Activated naive CD8-positive, alpha-beta T cell (primary cell): ENCODE results near the gene NAGK.
"Not testable (repeated sequence)": the region's sequence is repeated elsewhere in the genome, so short reads cannot be mapped to it uniquely, and the experiment has no call there.

Experiments
- H3K27ac Mint-ChIP-seq: one replicate; pipeline ENCODE4 v1.8.0; 2021; ENCODE audit warnings: mixed read lengths
- H3K27me3 Mint-ChIP-seq: one replicate; pipeline ENCODE4 v1.8.0; 2021; ENCODE audit warnings: mixed read lengths
- H3K36me3 Mint-ChIP-seq: one replicate; pipeline ENCODE4 v1.8.0; 2021; ENCODE audit warnings: mixed read lengths
- H3K4me1 Mint-ChIP-seq: one replicate; pipeline ENCODE4 v1.8.0; 2021; ENCODE audit warnings: low read depth, mixed read lengths
- H3K4me3 Mint-ChIP-seq: one replicate; pipeline ENCODE4 v1.8.0; 2021; ENCODE audit warnings: mild to moderate bottlenecking, mixed read lengths
- H3K9me3 Mint-ChIP-seq: one replicate; pipeline ENCODE4 v1.8.0; 2021; ENCODE audit warnings: low read depth, mixed read lengths

NAGK gene

GRCh38 chr2:71083297-71083696, 14.8 kb downstream of the NAGK start:
- not testable (repeated sequence) for H3K36me3 Mint-ChIP-seq, H3K9me3 Mint-ChIP-seq, H3K27me3 Mint-ChIP-seq, H3K4me3 Mint-ChIP-seq, H3K27ac Mint-ChIP-seq
- H3K4me1 Mint-ChIP-seq = peaks cover 20% of the 10 kb centered on the region

GRCh38 chr2:71083752-71084312, 15.4 kb downstream of the NAGK start:
- H3K27ac Mint-ChIP-seq, H3K36me3 Mint-ChIP-seq, H3K27me3 Mint-ChIP-seq, H3K9me3 Mint-ChIP-seq: not testable (repeated sequence)
- peaks cover 20% of the 10 kb centered on the region for H3K4me1 Mint-ChIP-seq
- H3K4me3 Mint-ChIP-seq = peak overlapping the region; percentile 59

GRCh38 chr2:71085325-71086003, 17.0 kb downstream of the NAGK start:
- H3K4me1 Mint-ChIP-seq = peaks cover 20% of the 10 kb centered on the region
- not testable (repeated sequence) for H3K27me3 Mint-ChIP-seq, H3K9me3 Mint-ChIP-seq, H3K36me3 Mint-ChIP-seq, H3K4me3 Mint-ChIP-seq, H3K27ac Mint-ChIP-seq

- H3K27me3 Mint-ChIP-seq, H3K27ac Mint-ChIP-seq, H3K9me3 Mint-ChIP-seq, H3K4me3 Mint-ChIP-seq, H3K4me1 Mint-ChIP-seq, H3K36me3 Mint-ChIP-seq: not testable (repeated sequence)
Observed at GRCh38 chr2:71089475-71089874, 21.0 kb downstream of the NAGK start.

- H3K27me3 Mint-ChIP-seq, H3K27ac Mint-ChIP-seq, H3K4me3 Mint-ChIP-seq, H3K9me3 Mint-ChIP-seq, H3K36me3 Mint-ChIP-seq, H3K4me1 Mint-ChIP-seq: not testable (repeated sequence)
Observed at GRCh38 chr2:71091808-71092207, 23.4 kb downstream of the NAGK start.

- not testable (repeated sequence) for H3K27me3 Mint-ChIP-seq, H3K9me3 Mint-ChIP-seq, H3K27ac Mint-ChIP-seq, H3K4me3 Mint-ChIP-seq, H3K4me1 Mint-ChIP-seq, H3K36me3 Mint-ChIP-seq
Observed at GRCh38 chr2:71092491-71093260, 24.2 kb downstream of the NAGK start.

GRCh38 chr2:71100195-71100964, 31.9 kb downstream of the NAGK start:
- H3K27ac Mint-ChIP-seq = no peak overlapping the region
- no peaks in the 10 kb centered on the region for H3K36me3 Mint-ChIP-seq
- no peak overlapping the region for H3K4me3 Mint-ChIP-seq
- no peaks in the 10 kb centered on the region for H3K9me3 Mint-ChIP-seq
- peaks cover 2% of the 10 kb centered on the region for H3K4me1 Mint-ChIP-seq
- no peaks in the 10 kb centered on the region for H3K27me3 Mint-ChIP-seq

GRCh38 chr2:71101656-71102055, 33.2 kb downstream of the NAGK start:
- Mint-ChIP-seq H3K27ac (no peak overlapping the region), H3K36me3 (no peaks in the 10 kb centered on the region), H3K4me3 (no peak overlapping the region), H3K4me1 (peaks cover 2% of the 10 kb centered on the region), H3K27me3 (no peaks in the 10 kb centered on the region), H3K9me3 (no peaks in the 10 kb centered on the region)

- Mint-ChIP-seq H3K27me3 (no peaks in the 10 kb centered on the region), H3K9me3 (no peaks in the 10 kb centered on the region), H3K4me1 (peaks cover 2% of the 10 kb centered on the region), H3K4me3 (no peak overlapping the region), H3K27ac (no peak overlapping the region), H3K36me3 (peaks cover 1% of the 10 kb centered on the region)
Observed at GRCh38 chr2:71102981-71103681, 34.7 kb downstream of the NAGK start.

- no peak overlapping the region for H3K27ac Mint-ChIP-seq
- H3K36me3 Mint-ChIP-seq = peaks cover 3% of the 10 kb centered on the region
- H3K27me3 Mint-ChIP-seq = no peaks in the 10 kb centered on the region
- peaks cover 2% of the 10 kb centered on the region for H3K4me1 Mint-ChIP-seq
- no peak overlapping the region for H3K4me3 Mint-ChIP-seq
- no peaks in the 10 kb centered on the region for H3K9me3 Mint-ChIP-seq
Observed at GRCh38 chr2:71103809-71104208, 35.4 kb downstream of the NAGK start.

GRCh38 chr2:71106463-71106862, 38.0 kb downstream of the NAGK start:
- not testable (repeated sequence) for H3K4me3 Mint-ChIP-seq, H3K27me3 Mint-ChIP-seq, H3K36me3 Mint-ChIP-seq, H3K27ac Mint-ChIP-seq, H3K9me3 Mint-ChIP-seq, H3K4me1 Mint-ChIP-seq

GRCh38 chr2:71108091-71108490, 39.6 kb downstream of the NAGK start:
- Mint-ChIP-seq H3K27ac (peak overlapping the region; percentile 7), H3K36me3 (peaks cover 5% of the 10 kb centered on the region), H3K4me1 (no peaks in the 10 kb centered on the region), H3K9me3 (no peaks in the 10 kb centered on the region), H3K27me3 (no peaks in the 10 kb centered on the region), H3K4me3 (no peak overlapping the region)

- no peaks in the 10 kb centered on the region for H3K27me3 Mint-ChIP-seq
- H3K36me3 Mint-ChIP-seq = peaks cover 7% of the 10 kb centered on the region
- no peaks in the 10 kb centered on the region for H3K4me1 Mint-ChIP-seq
- H3K4me3 Mint-ChIP-seq = no peak overlapping the region
- no peaks in the 10 kb centered on the region for H3K9me3 Mint-ChIP-seq
- H3K27ac Mint-ChIP-seq = no peak overlapping the region
Observed at GRCh38 chr2:71113843-71114242, 45.4 kb downstream of the NAGK start.

- H3K27ac Mint-ChIP-seq = no peak overlapping the region
- H3K4me3 Mint-ChIP-seq = no peak overlapping the region
- peaks cover 12% of the 10 kb centered on the region for H3K36me3 Mint-ChIP-seq
- H3K9me3 Mint-ChIP-seq = no peaks in the 10 kb centered on the region
- no peaks in the 10 kb centered on the region for H3K4me1 Mint-ChIP-seq
- no peaks in the 10 kb centered on the region for H3K27me3 Mint-ChIP-seq
Observed at GRCh38 chr2:71117063-71117462, 48.6 kb downstream of the NAGK start.

GRCh38 chr2:71120195-71120594, 51.7 kb downstream of the NAGK start:
- H3K36me3 Mint-ChIP-seq = peaks cover 12% of the 10 kb centered on the region
- no peak overlapping the region for H3K4me3 Mint-ChIP-seq
- H3K27ac Mint-ChIP-seq = no peak overlapping the region
- H3K27me3 Mint-ChIP-seq = no peaks in the 10 kb centered on the region
- H3K4me1 Mint-ChIP-seq = no peaks in the 10 kb centered on the region
- no peaks in the 10 kb centered on the region for H3K9me3 Mint-ChIP-seq
